GM12872 (cell line): ENCODE data around the gene ARMC10.

Source experiments
- CTCF ChIP-seq: IDR thresholded peaks from 3 replicates; pipeline ENCODE4 v1.5.1; 2011; ENCODE audit warnings: low read depth, mild to moderate bottlenecking, low read length, moderate library complexity; ENCODE audit not compliant: insufficient read depth

Gene ARMC10

GRCh38 chr7:103093429-103093828, 18.5 kb downstream of the ARMC10 start:
- no peak for TF ChIP-seq CTCF

DNA sequence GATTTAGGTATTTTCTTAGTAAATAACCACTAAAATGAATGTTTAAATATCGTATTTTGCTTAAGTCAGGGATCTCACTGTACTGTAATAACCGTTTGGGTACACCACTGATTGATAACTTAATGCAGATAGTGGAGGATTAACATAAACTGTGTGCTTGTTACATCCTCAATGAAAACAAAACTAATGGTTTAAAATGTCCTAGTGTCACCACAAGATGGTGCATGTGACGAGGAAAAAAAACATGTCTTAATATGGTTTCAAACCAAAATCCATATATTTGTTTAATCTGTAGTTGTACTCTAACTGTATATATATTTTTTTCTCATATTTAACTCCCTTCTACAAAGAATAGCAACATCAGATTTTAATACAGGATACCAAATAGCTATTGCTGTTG, 19.2 kb downstream of the ARMC10 start:
- TF ChIP-seq CTCF = no peak

DNA sequence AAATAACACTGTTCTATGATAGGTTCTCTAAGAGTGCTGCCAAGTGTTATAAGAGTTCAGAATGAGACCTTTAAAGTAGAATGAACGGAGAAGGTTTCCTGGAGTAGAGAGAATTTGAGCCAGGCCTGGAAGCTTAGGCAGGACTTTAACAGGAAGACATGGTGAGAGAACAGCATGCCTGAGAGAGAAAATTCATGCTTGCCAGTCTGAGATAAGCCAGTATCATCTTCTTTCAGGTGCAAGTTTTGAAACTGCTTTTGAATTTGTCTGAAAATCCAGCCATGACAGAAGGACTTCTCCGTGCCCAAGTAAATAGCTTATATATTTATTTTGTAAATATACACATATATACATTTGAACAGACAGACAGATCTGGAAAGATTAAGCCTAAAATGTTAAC, 22.1 kb downstream of the ARMC10 start:
- no peak for TF ChIP-seq CTCF

DNA sequence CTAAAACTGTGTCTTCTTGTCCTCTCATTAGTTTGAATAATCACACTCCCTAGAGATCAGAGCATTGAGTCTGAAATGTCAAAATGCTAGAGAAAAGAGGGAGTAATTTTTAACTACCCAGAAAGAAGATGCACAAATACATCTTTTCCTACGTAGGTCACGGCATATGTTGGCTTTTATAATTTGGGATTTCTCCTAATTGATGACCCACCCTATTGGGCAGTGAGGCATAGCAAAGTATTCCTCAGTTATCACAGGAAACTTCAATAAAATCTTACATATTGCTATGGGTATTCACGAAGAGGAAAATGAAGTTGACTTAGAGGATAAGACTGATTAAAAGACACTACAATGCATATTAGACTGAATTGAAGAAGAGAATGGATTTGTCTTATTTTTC, 25.4 kb downstream of the ARMC10 start:
- TF ChIP-seq CTCF = no peak

- no peak for TF ChIP-seq CTCF
Measured at GRCh38 chr7:103101543-103101942, 26.6 kb downstream of the ARMC10 start.

GRCh38 chr7:103106005-103106702, 31.2 kb downstream of the ARMC10 start:
- no peak for TF ChIP-seq CTCF

DNA sequence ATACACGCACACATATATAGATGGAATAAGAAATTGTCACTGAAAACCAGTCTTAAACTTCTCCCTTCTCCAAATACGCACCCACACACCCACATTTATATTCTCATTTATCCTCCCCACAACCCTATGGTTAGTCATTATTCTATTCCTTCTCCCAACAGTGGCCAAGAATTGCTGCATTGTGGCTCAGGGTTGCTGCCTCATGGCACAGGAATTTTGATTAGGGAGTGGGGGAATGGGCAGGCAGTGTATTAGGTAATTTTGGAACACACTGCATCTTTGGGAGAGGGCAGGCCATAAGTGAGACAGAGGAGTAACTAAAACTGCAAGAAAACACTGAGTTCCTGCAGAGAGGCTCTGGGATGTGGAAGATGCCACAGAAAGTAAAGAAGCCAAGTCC, 38.2 kb downstream of the ARMC10 start:
- TF ChIP-seq CTCF = no peak

DNA sequence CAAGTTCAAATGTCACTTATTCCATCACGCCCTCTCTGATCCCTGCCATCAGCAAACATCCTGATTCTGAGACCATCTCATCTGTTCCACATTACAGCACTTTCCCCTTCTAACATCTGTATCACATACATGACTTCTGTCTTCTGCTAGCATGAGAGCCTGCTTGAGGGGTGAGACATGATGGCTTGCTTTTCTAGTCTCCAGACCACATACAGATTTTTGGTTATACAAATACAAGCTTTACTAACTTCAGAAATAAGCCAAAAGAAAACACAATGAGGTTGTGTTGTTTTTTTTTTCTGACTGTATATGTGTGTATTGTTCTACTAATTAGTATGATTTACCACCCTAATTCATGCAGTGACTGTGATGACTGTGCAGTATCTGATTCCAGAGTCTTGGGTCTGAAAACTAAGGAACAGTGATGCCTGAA, 39.7 kb downstream of the ARMC10 start:
- TF ChIP-seq CTCF = no peak
